CD14-positive monocyte (primary cell): ENCODE measurements around the gene TTLL12. TPM values are rescaled to one million over a fixed set of nuclear protein-coding genes. Genes with fewer than 3 reads are reported as not detected.

Experiments
- DNase-seq, 3 donors: peaks; one replicate each; pipeline ENCODE4 v3.0.0-alpha.2; 2011 to 2022
- H2AFZ ChIP-seq: 2 replicates; pipeline ENCODE4 v1.6.0; 2012; ENCODE audit warnings: mild to moderate bottlenecking, low read depth, low read length, inconsistent platforms; ENCODE audit not compliant: insufficient read depth, poor library complexity, severe bottlenecking
- H3K27ac ChIP-seq, 2 donors: 1 replicate in 1 of 2; 2 replicates in 1 of 2; pipeline ENCODE4 v1.5.1; 2012 to 2013; ENCODE audit warnings: low read length in 2 of 2, control low read depth in 1 of 2, inconsistent platforms in 1 of 2, low read depth in 1 of 2, mild to moderate bottlenecking in 1 of 2
- H3K27me3 ChIP-seq, 2 donors: one replicate each; pipeline versions ENCODE4 v1.6.0 to v1.6.1; 2011 to 2013; ENCODE audit warnings: low read length in 2 of 2; ENCODE audit not compliant: control insufficient read depth in 2 of 2, insufficient read depth in 2 of 2
- H3K36me3 ChIP-seq, 2 donors: replicated peaks in 1 of 2; 1 replicate in 1 of 2; 2 replicates in 1 of 2; pipeline versions ENCODE4 v1.5.1 to v1.6.1; 2012 to 2013; ENCODE audit warnings: low read length in 2 of 2, control low read depth in 1 of 2, inconsistent platforms in 1 of 2, mild to moderate bottlenecking in 1 of 2; ENCODE audit not compliant: insufficient read depth in 2 of 2, control insufficient read depth in 1 of 2
- H3K4me1 ChIP-seq, 2 donors: 1 replicate in 1 of 2; 2 replicates in 1 of 2; pipeline versions ENCODE4 v1.5.1 to v1.6.1; 2012 to 2013; ENCODE audit warnings: low read length in 2 of 2, control low read depth in 1 of 2, inconsistent platforms in 1 of 2, mild to moderate bottlenecking in 1 of 2, moderate library complexity in 1 of 2; ENCODE audit not compliant: insufficient read depth in 2 of 2, control insufficient read depth in 1 of 2
- H3K4me2 ChIP-seq: replicated peaks from 2 replicates; pipeline ENCODE3; 2012; ENCODE audit warnings: low read length, moderate library complexity, mild to moderate bottlenecking; ENCODE audit not compliant: poor library complexity, severe bottlenecking; ENCODE audit errors: extremely low read depth
- H3K4me3 ChIP-seq, 3 experiments: fragments of 200-600 bp in 1 of 3; sonication (generic) in 1 of 3; replicated peaks in 1 of 3; 1 replicate in 2 of 3; 2 replicates in 1 of 3; pipeline ENCODE4 v1.5.1; 2011 to 2013; ENCODE audit warnings: low read length in 3 of 3, mild to moderate bottlenecking in 3 of 3, control low read depth in 2 of 3, low read depth in 2 of 3, inconsistent platforms in 1 of 3, moderate library complexity in 1 of 3
- H3K79me2 ChIP-seq: 2 replicates; pipeline ENCODE4 v1.6.0; 2012; ENCODE audit warnings: mild to moderate bottlenecking, control low read depth, inconsistent platforms, low read length, moderate library complexity; ENCODE audit not compliant: insufficient read depth
- H3K9ac ChIP-seq: 2 replicates; pipeline ENCODE4 v1.6.0; 2017; ENCODE audit warnings: low read length, mild to moderate bottlenecking; ENCODE audit not compliant: insufficient read depth, poor library complexity, severe bottlenecking
- H3K9me3 ChIP-seq, 2 donors: replicated peaks in 1 of 2; 1 replicate in 1 of 2; 2 replicates in 1 of 2; pipeline versions ENCODE4 v1.5.1 to v1.6.1; 2012 to 2013; ENCODE audit warnings: low read length in 2 of 2, control low read depth in 1 of 2; ENCODE audit not compliant: control insufficient read depth in 1 of 2, insufficient read depth in 1 of 2
- H4K20me1 ChIP-seq: 2 replicates; pipeline ENCODE4 v1.6.0; 2012; ENCODE audit warnings: mild to moderate bottlenecking, low read length, control low read depth, moderate library complexity; ENCODE audit not compliant: insufficient read depth
- H3K27ac Mint-ChIP-seq, 7 donors: one replicate each; pipeline ENCODE4 v1.8.0; 2020; ENCODE audit warnings: mild to moderate bottlenecking in 7 of 7, mixed read lengths in 7 of 7, moderate library complexity in 6 of 7, inconsistent platforms in 2 of 7
- H3K27me3 Mint-ChIP-seq, 3 donors: one replicate each; pipeline ENCODE4 v1.8.0; 2021 to 2022; ENCODE audit warnings: low read depth in 3 of 3, mild to moderate bottlenecking in 3 of 3, mixed read lengths in 3 of 3, moderate library complexity in 3 of 3, inconsistent platforms in 1 of 3
- H3K36me3 Mint-ChIP-seq, 2 donors: one replicate each; pipeline ENCODE4 v1.8.0; 2020; ENCODE audit warnings: mixed read lengths in 2 of 2, inconsistent platforms in 1 of 2, mild to moderate bottlenecking in 1 of 2
- H3K4me1 Mint-ChIP-seq: one replicate; pipeline ENCODE4 v1.8.0; 2020; ENCODE audit warnings: mild to moderate bottlenecking, mixed read lengths
- H3K4me3 Mint-ChIP-seq, 2 donors: one replicate each; pipeline ENCODE4 v1.8.0; 2020; ENCODE audit warnings: mild to moderate bottlenecking in 2 of 2, mixed read lengths in 2 of 2, moderate library complexity in 1 of 2
- H3K9me3 Mint-ChIP-seq, 7 donors: one replicate each; pipeline ENCODE4 v1.8.0; 2020 to 2022; ENCODE audit warnings: mixed read lengths in 7 of 7, mild to moderate bottlenecking in 6 of 7, moderate library complexity in 6 of 7, inconsistent platforms in 2 of 7
- CTCF ChIP-seq: fragments of 200-600 bp; IDR thresholded peaks from one replicate; pipeline ENCODE4 v1.8.0; 2022; ENCODE audit warnings: antibody characterized with exemption, mild to moderate bottlenecking
- WGBS: methylation state at CpG from one replicate; pipeline ENCODE4 v1.1.5; 2013; ENCODE audit warnings: missing lambda C conversion rate; ENCODE audit not compliant: insufficient coverage; 5-methylcytosine and 5-hydroxymethylcytosine counted together
- intact Hi-C, 2 donors: fragments of 100-400 bp; cut with micrococcal nuclease; formaldehyde crosslinking; loops; one replicate each; pipeline versions ENCODE4 v1.15.0 to v1.15.1; 2023
- polyA plus RNA-seq, 3 donors: library from polyadenylated mRNA; depleted of rRNA in 1 of 3; unstranded in 2 of 3; stranded (reverse) in 1 of 3; fragments of 300-500 nt in 2 of 3; fragments of >200 nt in 1 of 3; fragmentation: Illumina TruSeq in 2 of 3; gene quantifications; 1 replicate in 2 of 3; 2 replicates in 1 of 3; pipeline ENCODE4 v1.2.3, GENCODE V29; 2012 to 2021

TTLL12 gene
- polyA plus RNA-seq, 3 donors: 9.5 to 16.6 (median 16.5) TPM

DNA sequence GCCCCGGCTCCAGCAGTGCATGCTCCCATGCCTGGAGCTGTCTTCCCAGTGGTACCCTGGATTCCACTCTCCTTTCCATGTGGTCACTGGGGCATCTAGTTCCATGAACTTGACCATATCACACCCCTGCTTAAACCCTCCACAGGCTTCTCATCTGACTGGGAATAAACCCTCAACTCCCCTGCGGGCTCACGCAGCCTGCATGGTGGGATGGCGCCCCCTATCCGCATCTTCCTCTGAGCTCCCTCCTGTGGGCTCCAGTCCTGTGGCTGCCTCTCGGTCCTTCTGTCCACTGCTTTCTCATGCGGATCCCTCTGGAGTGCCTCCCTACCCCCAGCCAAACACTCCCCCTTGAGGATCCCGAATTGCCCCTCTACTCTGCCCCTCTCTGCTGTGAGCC is 41.4 kb upstream of the TTLL12 start:
- no peak overlapping the region for H3K27ac ChIP-seq
- no peaks in the 10 kb centered on the region for H3K27me3 ChIP-seq
- Mint-ChIP-seq H3K4me3 (no peak overlapping the region), H3K9me3 (peaks cover 0 to 2% (median 0%) of the 10 kb centered on the region in 7 donors), H3K27ac (peak overlapping the region in 2 of 7 donors; percentile 10 to 33), H3K4me1 (peaks cover 5% of the 10 kb centered on the region), H3K36me3 (no peaks in the 10 kb centered on the region), H3K27me3 (peaks cover 2 to 3% (median 3%) of the 10 kb centered on the region in 3 donors)
- TF ChIP-seq CTCF: no peak
- no peak for DNase-seq
- intact Hi-C loops: no loop called here
- no peaks in the 10 kb centered on the region for H4K20me1 ChIP-seq
- no peak overlapping the region for H3K9ac ChIP-seq
- H3K79me2 ChIP-seq: no peaks in the 10 kb centered on the region
- H3K4me3 ChIP-seq: no peak overlapping the region
- 70% methylated on average over 8 of the region's 8 CpGs for WGBS
- no peaks in the 10 kb centered on the region for H3K4me1 ChIP-seq
- no peaks in the 10 kb centered on the region for H3K9me3 ChIP-seq
- H3K36me3 ChIP-seq: no peaks in the 10 kb centered on the region
- no peak overlapping the region for H2AFZ ChIP-seq
- H3K4me2 ChIP-seq: no peak overlapping the region

DNA sequence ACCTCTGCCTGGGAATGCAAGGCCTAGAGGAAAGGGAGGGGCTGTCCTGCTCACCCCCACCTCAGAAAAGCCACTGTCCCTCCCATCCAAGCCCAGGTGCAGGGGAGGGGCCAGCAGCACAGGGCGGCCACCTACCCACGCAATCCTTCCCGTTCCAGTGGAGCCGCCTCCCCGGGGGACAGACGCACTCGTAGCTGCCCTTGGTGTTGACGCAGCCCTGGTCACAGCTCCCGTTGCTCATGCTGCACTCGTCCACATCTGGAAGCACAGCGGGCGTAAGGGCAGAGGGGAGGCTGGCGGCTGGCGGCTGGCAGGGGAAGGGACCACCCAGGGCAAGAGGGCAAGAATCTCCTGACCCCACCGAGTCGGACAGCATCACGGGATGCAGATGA is 40.3 kb upstream of the TTLL12 start:
- intact Hi-C loops: no loop called here
- no peak for TF ChIP-seq CTCF

More for the DNA sequence above, 40.3 kb upstream of the TTLL12 start:
- H3K27ac ChIP-seq: no peak overlapping the region
- Mint-ChIP-seq H3K9me3 (peaks cover 0 to 2% (median 0%) of the 10 kb centered on the region in 7 donors), H3K27me3 (peaks cover 2 to 3% (median 3%) of the 10 kb centered on the region in 3 donors), H3K4me1 (peaks cover 5% of the 10 kb centered on the region), H3K4me3 (no peak overlapping the region), H3K27ac (no peak overlapping the region), H3K36me3 (no peaks in the 10 kb centered on the region)
- no peaks in the 10 kb centered on the region for H3K36me3 ChIP-seq
- H3K9me3 ChIP-seq: no peaks in the 10 kb centered on the region
- no peaks in the 10 kb centered on the region for H4K20me1 ChIP-seq
- H2AFZ ChIP-seq: no peak overlapping the region
- H3K4me3 ChIP-seq: no peak overlapping the region
- H3K27me3 ChIP-seq: no peaks in the 10 kb centered on the region
- no peaks in the 10 kb centered on the region for H3K79me2 ChIP-seq
- no peak overlapping the region for H3K9ac ChIP-seq
- 90% methylated on average over 16 of the region's 17 CpGs for WGBS
- no peaks in the 10 kb centered on the region for H3K4me1 ChIP-seq
- no peak overlapping the region for H3K4me2 ChIP-seq
- no peak for DNase-seq
